Measurements from ENCODE around the gene PDHA2.
"Not testable (repeated sequence)": the region's sequence is repeated elsewhere in the genome, so short reads cannot be mapped to it uniquely, and the experiment has no call there.

PDHA2 gene

DNA sequence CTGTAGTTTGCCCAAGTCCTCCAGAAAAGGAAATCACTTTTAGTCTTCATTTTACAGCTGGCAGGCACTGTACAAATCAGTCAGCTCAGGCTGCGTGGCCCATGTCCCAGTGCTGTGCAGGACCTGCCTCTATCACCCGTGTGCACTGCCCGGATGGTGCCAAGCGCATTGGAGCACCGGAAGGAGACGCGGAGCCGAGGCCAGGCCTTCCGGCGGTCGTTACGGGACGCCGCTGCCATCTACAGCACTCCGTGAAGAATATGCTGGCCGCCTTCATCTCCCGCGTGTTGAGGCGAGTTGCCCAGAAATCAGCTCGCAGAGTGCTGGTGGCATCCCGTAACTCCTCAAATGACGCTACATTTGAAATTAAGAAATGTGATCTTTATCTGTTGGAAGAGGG, at the start of gene PDHA2:
PDHA2 (plus strand) TSS at position 203 of the 400 bp plus-strand sequence; CDS start at position 261, 58 bp downstream.
- DNase-seq (ENCODE audit: low spot score), result no peak

DNA sequence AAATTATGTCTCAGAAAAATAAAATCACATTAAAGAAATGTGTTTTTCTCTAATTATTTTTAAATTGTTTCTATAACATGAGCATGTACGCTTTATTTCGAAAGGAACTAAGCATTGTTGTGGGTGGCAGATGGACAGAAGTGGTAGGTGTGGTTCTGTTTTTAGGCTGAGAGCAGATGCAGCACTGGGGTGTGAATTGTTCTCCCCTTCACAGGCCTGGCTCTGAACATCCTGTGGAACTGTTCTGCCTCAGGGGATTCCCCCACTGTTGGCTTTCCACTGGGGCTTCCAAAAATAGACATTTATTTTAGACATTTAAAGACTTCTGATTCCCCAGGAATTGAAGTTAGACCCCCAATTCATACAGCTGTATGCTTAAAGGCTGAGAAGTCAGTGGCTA, 41.9 kb upstream of the PDHA2 start:
- no peak for DNase-seq (ENCODE audit: low spot score)

- DNase-seq (ENCODE audit: low spot score), result no peak
Measured at GRCh38 chr4:95798727-95799126, 41.2 kb upstream of the PDHA2 start.

DNA sequence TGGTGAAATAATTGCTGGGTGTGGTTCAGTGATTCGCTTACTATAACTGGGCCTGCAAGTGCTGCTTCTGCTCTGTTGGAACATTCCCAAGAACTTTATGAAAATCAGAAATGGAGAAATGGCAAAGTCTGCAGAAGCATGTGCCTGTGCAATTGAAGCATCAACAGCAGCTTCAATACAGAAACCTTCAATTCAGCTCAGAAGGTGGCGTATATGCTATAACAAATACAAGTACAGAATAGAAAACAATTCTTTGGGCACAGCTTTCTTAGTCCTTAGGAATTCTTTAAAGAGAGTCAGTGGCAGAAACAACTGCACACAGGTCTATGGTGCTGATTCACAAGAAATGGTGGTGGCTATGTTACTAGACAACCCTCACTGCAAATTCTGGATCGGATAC, 18.0 kb upstream of the PDHA2 start:
- DNase-seq (ENCODE audit: low spot score), result no peak

DNA sequence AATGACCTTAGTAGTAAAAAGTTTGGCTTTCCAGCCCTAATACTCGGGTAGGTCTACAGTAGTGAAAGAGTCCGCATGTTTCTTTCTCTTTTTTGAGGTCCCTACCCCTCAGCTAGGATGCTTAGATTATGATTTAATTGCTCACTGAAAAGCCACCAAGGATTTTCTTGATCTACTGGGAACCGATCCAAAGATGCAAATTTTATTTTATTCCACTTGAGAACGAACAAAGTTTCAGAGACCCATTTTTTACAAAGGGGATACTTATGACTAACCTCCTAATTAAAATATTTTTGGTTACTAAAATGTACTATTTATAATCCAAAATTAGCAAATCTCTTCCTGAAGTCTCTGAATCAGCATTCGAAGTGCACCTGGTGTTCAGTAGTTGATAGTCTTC, 14.3 kb upstream of the PDHA2 start:
- no peak for DNase-seq (ENCODE audit: low spot score)

DNA sequence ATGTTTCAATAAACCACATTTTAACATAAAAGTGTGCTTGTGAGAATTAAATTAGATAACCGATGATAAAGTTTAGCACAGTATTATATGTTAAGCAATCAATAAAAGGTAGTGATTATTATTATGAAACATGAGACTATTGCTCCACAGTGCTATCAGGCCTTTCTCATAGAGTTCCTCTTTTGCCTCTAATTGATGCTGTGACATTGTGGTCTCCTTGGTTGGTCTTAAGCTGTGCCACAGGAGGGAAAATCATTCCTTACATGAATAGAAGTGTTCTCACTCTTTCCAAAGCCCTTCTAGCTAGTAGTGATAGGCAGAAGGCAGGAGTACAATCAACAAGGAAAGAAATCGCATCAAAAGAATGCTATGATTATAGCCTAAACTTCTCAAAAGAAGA, 9.2 kb upstream of the PDHA2 start:
- no peak for DNase-seq (ENCODE audit: low spot score)

DNA sequence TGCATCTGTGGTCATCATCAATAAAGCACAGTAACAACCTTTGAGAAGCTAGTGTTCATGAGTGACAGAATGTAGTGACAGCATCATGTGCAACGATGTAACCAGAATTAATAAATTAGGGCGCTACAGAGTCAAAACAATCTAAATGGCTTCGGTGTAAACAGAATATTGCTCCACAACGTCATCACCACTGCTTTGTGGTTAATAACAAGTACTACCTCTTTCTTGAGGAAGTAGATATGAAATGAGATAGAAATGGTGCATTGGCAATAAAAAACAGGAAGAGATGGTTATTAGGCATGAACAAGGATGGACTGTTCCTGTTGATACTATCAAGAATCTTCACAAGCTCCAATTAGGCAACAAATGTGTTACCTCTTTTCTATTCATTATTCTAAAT, 8.7 kb upstream of the PDHA2 start:
- DNase-seq (ENCODE audit: low spot score), result no peak

DNA sequence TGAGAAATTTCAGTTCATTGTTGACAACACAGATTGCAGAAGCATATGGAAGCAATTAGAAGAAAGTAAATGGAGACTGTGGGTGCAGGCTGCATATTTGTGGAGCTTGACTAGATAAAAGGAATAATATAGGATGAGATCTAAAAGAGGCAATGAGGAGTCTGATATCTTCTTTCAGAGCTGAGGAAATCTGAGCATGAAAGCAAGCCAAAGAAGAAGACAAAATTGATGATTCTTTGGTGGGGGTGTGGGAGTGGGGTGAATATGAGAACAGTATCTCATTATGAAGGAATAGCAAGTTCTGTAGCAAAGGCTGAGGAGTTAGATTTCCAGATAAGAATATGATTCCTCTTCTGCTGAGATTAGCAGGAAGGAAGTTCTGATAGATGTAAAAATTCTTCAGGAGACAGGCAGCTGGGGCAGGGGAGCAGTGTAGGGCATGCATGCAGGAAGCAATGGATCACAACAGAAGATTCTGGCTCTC, 6.1 kb upstream of the PDHA2 start:
- DNase-seq (ENCODE audit: low spot score), result no peak

GRCh38 chr4:95835672-95836071, 4.2 kb upstream of the PDHA2 start:
- DNase-seq (ENCODE audit: low spot score), result no peak

DNA sequence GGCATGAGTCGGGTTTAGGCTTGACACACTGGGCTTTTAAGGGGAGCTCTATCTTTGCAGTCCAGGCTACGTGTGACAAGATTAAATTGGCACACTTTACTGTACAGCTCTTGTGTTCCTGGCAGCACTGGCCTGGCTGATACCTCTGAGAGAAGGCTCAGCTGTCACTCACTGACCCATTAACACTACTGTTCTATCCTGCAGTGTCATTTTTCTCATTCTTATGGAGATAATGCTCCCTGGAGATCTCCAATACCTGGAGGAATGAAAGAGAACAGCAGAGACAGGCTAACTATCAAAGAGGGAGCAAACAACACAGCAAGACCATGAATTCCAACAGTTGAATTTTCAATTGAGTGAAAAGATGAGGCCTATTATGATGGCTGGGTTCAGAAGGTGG, 1.7 kb upstream of the PDHA2 start:
- no peak for DNase-seq (ENCODE audit: low spot score)

- no peak for DNase-seq (ENCODE audit: low spot score)
Measured at GRCh38 chr4:95847908-95848460, 8.1 kb downstream of the PDHA2 start.

DNA sequence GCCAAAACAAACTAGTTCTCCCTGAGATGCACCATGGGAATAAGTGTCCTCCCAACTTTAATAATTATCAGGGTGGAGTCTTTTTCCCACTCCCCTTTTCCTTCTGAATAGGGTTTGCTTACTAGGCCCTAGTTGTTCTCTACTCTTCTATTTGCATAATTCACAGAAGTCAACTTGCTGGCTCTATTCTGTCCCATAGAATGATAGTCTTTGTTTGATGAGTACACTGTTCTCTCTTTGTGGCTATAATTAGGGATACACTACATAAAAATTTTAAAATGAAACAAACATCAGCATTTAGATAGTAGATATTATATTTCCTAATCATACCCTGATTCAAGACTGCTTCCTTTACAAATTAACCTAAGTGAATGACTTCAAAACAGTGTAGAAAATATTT, 10.3 kb downstream of the PDHA2 start:
- no peak for DNase-seq (ENCODE audit: low spot score)

GRCh38 chr4:95857761-95858160, 17.9 kb downstream of the PDHA2 start:
- DNase-seq (ENCODE audit: low spot score), result no peak

DNA sequence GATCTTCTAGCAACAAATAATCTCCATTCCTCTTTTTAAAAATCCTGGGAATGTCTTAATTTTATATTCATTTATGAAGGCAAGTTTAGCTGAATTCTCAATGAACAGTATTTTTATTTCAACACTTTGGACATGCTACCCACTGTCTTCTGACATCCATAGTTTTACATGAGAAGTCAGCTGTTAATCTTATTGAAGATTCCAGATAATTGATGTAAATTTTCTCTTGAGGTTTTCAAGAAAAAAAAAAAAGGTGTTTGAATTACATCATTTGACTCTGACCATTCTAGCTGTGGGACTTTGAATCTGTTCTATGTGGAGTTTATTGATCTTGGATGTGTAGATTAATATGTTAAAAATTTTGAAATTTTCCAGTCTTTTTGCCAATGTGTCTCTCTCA, 28.0 kb downstream of the PDHA2 start:
- peak; percentile 8 for DNase-seq (ENCODE audit: low spot score)

DNA sequence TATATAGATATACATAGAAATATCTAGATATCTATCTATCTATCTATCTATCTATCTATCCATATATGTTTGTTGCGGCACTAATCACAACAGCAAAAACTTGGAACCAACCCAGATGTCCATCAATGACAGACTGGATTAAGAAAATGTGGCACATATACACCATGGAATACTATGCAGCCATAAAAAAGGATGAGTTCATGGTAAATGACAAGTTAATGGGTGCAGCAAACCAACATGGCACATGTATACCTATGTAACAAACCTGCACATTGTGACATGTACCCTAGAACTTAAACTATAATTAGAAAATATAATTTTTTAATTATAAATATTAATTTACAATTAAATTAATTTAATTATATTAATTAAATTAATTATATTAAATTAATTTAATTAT, 29.5 kb downstream of the PDHA2 start:
- not testable (repeated sequence) for DNase-seq (ENCODE audit: low spot score)

GRCh38 chr4:95869961-95870500, 30.1 kb downstream of the PDHA2 start:
- no peak for DNase-seq (ENCODE audit: low spot score)

DNA sequence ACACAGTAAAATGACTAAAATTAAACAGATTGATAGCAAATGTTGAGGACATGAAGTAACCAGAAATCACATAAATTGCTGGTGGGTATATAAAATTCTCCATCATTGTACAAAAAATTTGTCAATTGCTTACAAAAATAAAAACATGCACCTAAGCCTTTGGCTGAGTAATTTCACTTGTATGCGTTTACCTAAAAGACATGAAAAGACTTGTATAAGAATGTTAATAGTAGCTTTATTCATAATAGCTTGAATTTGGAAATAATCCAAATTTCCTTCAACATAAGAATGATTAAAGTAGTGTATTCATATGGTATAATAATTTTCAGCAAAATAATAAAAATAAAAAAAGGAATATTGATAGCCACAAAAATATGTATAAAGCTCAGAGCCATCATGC, 37.7 kb downstream of the PDHA2 start:
- no peak for DNase-seq (ENCODE audit: low spot score)

- no peak for DNase-seq (ENCODE audit: low spot score)
Measured at GRCh38 chr4:95887551-95887950, 47.7 kb downstream of the PDHA2 start.

DNA sequence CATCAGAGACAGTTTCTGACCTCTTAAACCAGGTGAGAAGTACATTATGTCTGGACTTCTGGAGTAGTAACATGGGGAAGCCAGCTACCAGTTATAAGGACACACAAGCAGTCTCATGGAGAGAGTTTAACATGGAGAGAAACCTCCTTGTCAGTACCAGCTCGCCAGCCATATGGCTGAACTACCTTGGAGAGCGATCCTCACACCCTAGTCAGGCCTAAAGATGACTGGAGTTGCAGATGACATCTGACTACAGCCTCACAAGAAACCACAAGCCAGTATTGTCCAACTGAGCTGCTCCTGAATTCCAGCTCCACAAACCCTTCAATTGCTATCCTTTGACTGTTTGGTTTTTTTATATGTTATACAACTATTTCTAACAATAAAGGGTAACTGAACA, 49.8 kb downstream of the PDHA2 start:
- DNase-seq (ENCODE audit: low spot score), result no peak
